KG1 (cell line): ENCODE data around the gene ZFHX3.

Experiments
- DNase-seq: peaks from one replicate; lab custom pipeline; 2025; lab: John Stamatoyannopoulos, UW

Gene ZFHX3

DNA sequence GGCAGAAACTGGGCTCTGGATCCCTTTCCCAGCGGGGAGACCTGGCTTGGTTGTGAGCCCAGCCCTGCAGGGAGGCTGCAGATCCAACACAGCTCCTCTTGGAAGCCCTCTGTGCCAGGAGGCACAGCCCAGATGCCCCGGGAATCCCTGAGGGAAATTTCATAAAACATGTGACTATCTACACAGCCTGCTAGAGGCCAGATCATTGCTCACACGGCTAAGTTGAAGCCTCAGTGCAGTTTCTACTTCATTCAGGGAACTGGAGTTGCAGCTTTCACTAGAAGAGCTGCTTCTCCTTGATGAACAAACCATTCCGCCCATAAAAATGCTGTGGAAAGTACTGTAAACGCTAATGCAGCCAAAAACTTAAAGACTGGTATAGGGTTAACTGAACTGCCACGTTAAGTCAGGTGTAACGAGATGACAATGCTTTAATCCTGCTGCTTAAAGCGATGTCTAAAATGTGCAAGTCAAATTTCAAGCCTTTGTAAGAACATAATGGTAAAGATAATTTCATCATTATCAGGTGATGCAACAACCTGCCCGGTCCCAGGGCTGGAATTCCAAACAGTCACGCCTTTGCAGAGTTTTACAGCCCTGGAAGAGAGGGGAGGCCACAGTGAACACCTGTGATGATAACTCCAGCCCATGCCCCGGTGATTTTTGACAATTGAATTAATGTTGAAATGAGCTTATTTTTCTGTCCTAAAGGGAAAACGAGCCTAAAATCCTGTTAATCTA, 172.5 kb downstream of the ZFHX3 start:
- no peak for DNase-seq

DNA sequence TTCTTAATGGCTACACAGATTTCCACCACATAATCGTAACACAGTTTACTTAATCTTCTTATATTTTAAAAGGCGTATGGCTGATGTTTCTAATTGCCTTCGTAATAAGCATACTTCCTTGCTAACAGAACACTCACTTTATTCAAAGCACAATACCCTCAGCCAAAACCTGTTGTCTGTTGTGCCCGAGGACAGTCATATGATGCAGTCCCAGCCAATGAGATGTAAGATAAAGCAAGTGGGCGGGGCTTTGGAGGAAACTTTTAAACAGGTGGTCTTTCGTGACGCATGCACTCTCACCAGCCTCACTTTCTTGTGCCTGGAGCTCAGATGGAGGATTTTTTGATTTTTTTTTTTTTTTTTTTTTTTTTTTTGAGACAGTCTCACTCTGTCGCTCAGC, 174.1 kb downstream of the ZFHX3 start:
- no peak for DNase-seq

DNA sequence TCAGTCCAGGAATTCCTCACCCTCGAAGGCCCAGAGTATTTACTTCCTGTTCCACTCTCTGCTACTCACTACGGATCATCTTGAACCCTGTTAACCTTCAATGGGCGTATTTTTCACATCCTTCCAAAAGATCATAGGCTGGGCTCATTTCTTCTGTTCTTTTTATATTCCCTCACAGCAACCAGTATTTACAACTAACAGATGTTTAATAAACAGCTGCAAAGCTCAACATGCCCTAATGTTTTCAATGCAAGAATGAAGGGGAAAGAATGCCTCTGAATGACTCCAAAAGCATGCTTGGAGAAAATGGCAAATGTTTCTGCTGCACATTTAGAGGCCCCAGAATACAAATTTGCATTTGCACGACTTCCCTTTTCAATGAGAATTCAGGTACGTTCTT, 174.9 kb downstream of the ZFHX3 start:
- DNase-seq = no peak

DNA sequence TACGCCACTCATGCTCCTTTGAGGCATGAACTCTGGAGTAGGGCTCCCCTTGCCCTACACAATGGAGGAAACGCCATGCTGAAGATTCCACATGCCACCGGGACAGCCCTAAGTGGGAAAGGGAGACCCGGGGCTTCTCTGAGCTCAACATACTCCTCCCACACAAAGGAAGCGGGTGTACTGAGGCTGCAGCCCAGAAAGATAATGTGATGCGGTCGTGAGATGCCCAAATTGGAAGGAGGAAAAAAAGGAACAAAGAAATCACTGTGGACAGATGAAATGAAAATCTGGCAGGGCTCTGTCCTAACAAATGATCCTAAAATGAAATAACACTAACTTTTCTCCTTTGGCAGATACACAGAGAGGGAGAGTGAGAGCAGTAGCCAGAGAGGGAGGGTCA, 182.1 kb downstream of the ZFHX3 start:
- no peak for DNase-seq

DNA sequence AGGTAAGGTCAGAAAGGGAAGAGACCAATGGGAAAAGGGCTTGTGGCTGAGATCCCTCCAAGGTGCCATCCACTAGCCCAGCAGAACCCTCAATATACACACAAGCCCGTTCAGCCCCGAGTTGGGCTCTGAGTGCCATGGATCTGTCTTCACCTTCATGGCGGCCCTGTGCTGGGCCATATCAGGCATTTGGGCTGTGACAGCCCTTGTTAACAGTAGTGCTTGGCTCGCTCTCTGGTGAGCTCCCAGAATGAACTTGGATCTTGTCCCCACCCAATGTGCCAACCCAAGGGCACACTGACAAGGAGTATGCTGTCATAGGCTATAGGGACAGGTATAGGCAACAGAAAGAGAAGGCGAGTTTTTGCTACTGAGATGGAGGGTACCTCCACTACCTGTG, 182.7 kb downstream of the ZFHX3 start:
- no peak for DNase-seq

DNA sequence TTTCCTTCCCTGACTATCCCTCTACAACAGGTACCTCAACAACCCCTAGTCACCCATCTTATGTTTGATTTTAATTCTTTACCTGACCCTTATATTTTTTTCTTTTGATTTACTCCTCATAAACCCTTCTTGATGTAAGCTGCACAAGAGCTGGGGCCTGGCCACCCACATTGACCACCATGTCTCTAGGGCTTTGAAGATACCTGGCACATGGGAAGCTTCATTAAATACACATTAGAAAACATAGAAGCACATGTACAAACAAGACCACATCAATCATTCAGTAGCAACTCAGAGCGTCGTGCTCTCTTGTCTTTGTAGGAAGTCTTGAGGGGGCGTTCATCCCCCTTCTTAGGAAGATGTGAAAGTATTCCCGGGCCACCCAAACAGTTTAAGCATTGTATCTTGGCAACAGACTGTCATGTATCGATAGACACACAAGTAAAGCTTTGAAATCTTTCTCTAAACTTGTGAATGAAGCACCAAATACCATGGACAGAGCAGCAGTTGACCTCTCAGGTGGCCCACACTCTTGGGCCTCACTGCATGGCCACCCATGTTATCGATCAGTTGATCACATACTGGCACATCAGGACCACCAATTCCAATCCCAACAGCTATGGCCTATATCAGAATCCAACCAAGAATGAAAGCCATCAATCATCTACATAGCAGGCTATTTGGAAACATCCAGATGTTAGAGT, 183.6 kb downstream of the ZFHX3 start:
- DNase-seq = no peak

DNA sequence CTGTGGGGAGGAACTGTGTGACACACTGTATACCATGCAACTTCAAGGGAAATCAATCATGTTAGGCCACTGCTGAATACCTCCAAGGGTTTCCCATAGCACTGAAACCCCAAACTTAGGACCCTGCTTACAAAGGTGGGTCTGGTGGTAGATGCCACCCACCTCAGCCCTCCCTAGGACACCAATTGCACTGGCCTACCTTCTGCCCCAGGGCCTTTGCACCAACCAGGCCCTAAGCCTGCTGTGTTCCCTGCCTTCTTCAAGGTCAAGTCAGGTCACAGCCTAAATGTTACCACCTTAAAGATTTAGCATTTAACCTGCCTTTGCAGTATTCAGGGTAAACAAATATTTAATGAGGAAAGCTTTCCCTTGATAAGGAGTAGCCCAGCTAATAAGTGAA, 185.8 kb downstream of the ZFHX3 start:
- no peak for DNase-seq

DNA sequence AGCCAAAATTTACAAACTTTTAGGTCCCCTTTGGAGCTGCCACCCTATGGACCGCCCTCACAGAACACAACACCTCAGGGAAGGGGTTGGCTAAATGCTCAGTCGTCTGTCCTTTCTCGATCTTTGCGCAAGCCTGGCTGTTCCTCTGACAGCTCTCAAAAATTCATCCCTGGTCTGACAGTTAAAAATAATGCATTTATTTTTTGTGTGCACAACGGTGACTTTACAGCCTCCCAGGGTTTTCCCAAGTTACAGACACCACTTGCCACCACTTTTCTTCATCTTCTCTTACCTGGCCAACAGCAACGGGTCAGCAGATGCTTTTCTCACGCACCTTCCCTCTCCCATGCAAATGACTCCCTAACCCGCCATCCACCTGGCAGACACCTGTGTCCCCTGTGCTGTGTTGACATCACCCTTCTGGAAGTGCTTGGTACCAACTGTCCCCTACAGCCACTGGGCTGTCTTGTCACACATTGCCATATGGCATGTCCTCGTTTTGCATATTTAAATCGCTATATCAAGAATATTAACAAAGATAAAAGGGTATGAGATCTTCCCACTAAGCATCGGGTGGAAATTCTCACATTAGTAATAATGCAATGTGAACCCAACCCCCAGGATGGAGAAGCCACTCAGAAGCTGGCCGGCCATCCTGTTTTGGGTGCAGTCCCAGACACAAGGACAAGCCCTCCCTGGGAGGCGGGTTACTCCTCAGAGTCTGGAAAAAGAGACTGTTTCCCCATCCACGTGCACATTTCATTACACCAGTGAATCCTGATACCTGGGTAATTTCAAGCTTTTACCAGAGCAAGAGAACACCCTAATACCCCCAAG, 187.0 kb downstream of the ZFHX3 start:
- DNase-seq = no peak

DNA sequence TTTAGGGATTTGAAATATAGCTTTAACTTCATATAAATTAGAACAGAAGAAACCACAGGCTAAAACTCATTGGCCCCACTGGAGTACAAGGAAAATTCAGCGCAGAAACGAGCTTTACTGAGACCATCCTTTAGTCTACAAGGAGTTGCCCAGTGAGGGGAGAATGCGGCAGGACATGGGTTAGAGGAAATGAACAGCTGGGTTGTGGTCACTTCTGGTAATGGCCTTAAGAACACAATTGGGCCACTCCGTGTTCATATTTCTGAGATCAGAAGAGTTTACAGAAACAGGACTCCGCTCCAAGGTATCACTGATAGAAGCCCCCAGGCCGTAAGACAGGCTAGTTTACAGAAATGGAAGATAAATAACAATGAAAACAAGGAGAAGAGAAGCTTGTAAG, 188.3 kb downstream of the ZFHX3 start:
- no peak for DNase-seq

DNA sequence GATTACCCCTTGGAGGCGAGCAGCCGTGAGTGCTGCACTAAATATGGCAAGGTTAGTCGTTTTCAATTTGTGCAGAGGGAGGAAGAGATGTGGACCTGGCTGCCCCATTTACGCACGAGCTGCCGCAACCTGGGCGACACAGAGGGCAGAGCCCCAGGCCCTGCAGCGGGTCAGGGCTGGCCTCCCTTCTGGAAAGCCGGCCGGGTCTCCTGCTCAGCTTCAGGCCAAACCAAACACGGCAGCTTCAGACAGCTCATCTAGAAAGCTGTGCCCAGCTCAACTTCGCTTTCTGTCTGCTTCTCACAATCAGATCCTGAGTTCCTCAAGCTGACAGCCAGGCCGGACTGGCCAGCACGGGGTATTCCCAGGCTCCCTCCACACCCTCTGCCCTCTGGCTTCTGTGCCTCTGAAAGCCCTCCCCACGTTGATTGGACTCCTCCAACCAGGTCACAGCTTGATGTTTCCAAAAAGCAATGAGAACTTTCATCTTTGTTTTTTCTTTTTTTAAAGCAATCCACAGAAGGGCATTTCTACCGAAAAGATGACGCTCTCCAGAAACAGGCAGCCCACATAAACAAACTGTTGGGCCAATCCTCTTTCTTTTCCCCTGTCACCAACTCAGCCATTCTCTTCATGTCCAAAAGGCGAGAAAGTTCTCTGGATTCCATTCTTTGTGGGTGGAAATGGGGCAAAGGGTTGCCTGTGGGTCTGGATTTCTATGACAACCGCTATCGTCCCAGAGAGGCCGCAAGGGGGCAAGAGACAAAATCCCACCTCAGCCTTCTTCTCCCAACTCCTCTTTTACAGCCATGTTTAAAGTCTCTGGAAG, 189.0 kb downstream of the ZFHX3 start:
- DNase-seq = no peak

DNA sequence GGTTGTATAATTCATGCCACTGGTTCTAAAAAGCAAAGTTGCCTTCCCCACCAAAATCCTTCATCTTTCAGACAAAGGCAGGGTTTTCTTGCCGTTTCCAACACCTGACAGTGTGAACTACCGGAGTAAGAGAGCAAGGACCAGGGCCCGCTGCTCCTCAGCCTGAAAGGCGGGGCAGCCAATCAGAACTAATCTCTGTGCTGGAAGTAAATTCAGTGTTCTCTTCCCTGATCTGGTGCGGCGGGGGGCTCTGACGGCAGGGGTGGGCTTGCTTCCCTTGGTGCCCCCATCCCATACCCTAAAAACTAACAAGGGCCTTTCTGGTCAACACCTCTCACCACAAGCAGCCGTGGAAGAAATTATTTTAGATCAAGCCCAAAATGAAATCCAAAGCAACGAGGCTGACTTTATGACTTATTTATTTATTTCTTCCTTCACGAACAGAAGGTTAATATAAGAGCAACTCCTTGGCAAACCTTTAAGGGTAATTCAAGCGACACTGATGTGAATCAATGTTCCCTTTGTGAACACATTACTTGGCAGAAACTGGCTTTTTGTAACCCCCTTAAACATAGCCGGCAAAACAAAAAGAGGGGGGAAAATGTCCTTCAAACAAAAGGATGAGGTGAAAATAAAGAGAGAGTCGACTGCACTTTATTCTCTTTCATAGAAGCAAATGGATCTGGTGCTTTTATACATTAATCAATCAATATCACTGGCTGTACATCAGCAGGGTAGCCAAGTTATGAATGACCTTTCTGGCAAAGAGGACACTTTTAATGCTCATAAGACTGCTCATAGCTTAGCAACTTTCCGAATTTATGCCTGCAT, 189.9 kb downstream of the ZFHX3 start:
- no peak for DNase-seq

DNA sequence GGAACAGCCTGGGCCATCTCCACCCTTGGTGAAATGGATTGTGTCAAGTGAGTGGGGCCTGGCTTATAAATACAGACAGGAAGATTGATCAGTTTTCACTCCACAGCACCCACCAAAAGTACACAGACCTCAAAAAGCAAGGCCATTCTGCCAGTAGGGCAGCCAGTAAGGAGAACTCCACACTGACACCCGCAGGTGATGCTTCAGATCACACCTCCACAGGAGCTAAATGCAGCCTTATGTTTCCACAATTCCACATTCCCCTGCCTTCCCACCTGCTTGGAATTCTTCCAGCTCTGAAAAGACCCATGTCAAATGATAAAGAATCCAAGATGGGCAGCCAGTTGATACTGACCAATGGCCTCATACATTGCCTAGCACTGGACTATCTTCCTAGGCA, 191.1 kb downstream of the ZFHX3 start:
- no peak for DNase-seq

DNA sequence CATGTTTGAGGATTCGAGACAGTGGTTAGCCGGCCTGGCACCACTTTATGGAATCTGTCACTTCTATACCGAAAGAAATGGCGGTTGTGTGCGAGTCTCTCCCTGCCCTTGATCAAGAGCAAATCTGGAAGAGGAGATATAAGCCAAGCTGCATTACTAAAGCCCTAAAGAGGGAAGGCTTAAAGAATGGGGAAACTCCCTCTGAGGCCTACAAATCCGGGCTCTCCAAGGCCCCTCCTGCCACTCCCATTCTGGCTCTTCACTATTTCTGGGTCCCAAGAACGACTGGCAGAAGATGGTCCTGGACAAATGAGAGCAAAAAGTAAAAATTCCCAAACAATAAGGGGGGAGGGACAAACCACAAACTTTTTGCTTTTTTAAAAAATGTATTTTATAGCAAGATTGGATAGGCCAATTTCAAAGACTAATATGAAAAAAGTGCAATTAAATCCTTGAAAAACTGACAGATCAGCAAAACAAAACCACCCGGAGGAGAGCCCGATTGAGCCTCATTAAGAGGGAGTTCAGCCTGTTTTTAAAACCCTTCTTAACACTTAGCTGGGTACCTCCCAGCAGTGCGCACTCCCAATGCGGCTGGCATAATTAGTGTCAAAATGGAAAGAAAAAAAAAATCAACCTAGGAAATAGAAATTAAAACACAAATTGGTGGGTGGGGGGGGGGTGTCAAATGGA, 193.5 kb downstream of the ZFHX3 start:
- no peak for DNase-seq

DNA sequence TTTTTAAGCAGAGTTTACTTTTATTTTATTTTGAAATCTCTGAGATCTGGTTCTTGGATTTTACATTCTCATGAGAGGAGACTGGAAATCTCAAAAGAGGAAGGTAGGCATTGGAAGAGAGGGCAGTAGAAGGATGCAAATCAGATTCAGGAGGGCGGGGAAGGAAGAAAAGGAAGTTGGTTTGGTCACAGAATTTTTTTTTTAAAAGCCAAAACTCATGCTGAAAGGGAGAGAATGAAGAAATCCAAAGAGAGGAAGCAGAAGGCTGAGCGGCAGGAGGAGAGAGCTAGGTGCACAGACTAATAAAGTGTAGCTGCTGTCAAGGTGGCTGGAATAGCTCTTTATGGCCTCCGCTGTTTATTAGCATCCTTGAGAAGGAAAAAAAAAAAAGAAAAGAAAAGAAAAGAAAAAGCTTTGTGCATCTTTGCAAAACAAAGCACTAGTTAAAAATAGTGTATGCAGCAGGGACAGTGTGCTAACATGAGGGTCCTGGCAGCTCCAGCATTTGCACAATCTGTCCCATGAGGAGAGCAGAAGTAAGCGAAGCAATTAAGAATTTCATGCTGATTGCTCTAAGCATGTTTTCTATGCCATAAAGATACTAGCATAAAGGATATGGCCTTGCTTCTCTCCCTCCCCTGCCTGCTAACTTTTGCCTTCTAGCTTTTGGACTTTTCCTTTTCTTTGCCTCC, 194.2 kb downstream of the ZFHX3 start:
- no peak for DNase-seq

DNA sequence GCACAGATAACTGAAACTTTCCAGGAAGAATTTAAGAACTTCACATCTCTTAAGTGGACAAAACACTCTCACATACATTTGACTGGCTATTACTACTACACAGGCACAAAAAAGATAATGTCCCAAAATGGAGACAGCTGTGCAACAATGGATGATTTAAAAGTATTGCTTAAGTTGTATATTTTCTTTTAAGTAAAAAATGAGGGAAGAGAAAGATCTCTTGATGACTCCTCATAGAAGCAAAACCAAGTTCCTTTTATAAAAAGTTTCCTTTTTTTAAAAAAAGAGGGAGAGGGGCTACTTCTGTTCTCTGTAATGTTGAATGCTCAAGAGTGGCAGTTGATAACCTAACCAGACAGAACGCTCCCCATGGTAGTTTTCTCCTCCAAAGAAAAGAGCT, 195.5 kb downstream of the ZFHX3 start:
- DNase-seq = no peak

DNA sequence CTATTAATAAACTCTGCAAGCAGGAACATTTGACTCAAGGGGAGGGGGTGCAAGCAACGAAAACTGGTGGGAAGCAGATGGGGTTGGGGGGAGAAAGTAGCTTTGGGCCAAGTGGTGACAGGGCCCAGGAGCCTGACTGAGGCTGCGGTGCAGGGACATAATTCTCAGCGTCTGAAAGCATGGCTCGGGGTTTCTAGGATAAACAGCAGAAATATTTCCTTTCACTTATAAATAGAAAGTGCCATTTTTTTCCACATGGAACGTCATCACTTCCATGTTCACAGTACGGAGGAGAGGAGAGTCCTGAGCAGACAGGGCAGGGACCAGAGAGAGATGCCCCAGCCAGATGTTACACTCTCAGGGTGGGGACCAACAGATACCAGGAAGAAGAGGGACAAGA, 197.1 kb downstream of the ZFHX3 start:
- no peak for DNase-seq

DNA sequence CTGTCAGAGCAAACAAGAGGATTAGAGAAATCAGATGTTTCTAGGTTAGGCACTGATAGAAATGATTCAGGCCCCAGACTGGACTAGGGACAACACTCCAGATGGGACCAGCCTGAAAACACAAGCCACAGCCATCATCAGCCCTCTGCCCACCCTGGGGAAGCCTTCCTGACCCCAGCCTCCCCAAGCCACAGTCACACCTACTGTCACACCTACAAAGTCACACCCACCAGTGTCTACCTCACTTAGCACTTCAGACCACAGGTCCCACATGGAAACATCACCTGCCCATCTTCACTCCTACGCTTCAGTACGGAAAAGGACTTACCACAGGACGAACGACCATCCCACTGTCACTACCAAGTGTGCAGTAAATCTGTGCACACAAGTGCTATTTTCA, 197.9 kb downstream of the ZFHX3 start:
- DNase-seq = no peak

DNA sequence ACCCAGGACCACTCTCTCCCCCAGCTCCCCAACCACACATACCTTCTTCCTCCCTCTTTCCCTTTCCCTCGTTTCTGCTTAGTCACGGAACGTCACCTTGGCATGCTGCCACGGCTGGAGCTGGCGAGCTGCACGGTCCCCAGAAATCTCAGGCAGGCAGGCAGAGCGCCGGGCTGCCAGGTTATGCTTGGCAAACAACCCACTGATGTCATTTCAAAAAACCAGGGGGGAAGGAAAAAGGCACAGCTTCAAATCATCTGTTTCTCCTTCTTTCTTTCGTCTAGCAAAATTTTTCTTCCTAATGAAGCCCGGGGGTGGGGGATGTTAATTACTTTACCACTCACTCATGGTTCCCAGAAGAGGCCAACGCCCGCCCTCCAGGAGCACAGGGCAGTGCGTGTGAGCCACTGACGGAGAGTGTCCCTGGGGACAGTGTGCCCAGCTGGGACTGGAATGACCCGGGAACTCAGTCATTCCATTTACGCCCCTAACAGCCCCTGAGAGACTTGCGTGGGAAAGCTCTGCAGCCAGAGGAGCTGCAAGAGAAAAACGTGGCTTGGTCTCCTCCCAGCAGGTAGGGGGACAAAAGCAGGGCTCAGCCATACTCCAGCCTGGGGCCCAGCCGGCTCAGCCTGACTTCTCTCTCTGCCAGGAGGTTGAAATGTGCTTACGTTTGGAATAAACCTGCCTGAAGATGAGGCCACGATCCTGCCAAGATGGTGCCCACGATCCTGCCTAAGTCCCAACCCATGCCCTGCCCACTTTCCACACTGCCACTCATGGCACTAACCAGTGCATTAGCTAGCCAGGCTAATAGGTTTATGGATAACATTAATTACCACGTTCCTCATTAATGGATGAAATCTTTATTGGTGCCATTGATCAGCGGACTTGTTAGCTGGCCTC, 198.9 kb downstream of the ZFHX3 start:
- DNase-seq = no peak

DNA sequence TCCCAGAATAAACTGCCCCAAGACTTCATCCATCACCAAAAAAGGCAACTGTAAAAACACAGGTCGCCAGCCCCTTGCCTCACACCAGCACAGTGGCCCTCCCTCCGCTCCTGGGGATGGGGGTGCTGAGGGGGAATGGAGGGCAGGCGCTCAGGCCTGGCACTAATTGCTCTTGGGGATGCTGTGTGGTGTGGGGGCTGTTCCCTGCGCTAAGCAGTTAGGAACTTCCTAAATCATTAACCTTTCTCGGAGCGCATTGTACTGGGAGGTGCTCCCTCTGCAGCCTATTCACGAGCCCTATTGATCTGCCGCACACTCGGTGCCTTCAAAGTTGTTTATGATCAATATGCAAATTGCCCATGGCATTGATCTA, 199.9 kb downstream of the ZFHX3 start:
- no peak for DNase-seq
